HepG2 (cell line): ENCODE results near the gene ARHGAP10. TPM values are rescaled to one million over a fixed set of nuclear protein-coding genes. Genes with fewer than 3 reads are reported as not detected.

Source experiments
- REPIN1 ChIP-seq: sonication (generic); formaldehyde crosslinking; IDR thresholded peaks from 2 replicates; pipeline ENCODE4 v1.8.0; 2022; ENCODE audit warnings: missing genetic modification reagents, low read depth, mild to moderate bottlenecking, borderline replicate concordance
- SP1 ChIP-seq, 2 experiments: fragments of 450-650 bp in 1 of 2; sonication (generic) in 1 of 2; formaldehyde crosslinking in 1 of 2; IDR thresholded peaks; 2 replicates each; pipeline versions ENCODE4 v1.4.0 to v1.6.1; 2016 to 2020; ENCODE audit warnings: missing genetic modification reagents in 1 of 2
- ZNF142 ChIP-seq: sonication (generic); formaldehyde crosslinking; IDR thresholded peaks from 2 replicates; pipeline ENCODE4 v1.4.0; 2020; ENCODE audit warnings: missing genetic modification reagents
- ZNF367 ChIP-seq: sonication (generic); formaldehyde crosslinking; IDR thresholded peaks from 2 replicates; pipeline ENCODE4 v1.4.0; 2020; ENCODE audit warnings: missing genetic modification reagents, borderline replicate concordance
- ZNF512 ChIP-seq: sonication (generic); formaldehyde crosslinking; IDR thresholded peaks from 2 replicates; pipeline ENCODE4 v1.4.0; 2020; ENCODE audit warnings: mild to moderate bottlenecking, missing genetic modification reagents
- polyA plus RNA-seq, 8 experiments: library from polyadenylated mRNA; depleted of rRNA in 3 of 8; stranded (reverse) in 7 of 8; unstranded in 1 of 8; fragments of >200 nt; fragmentation: Illumina TruSeq in 4 of 8; extraction: Trizol in 4 of 8; gene quantifications; 2 replicates each; pipeline versions ENCODE4 v1.2.1 to v1.2.3, GENCODE V29; 2011 to 2016; ENCODE audit warnings: low read depth in 4 of 8, missing spikeins in 1 of 8, mixed read lengths in 1 of 8; ENCODE audit not compliant: insufficient read depth in 1 of 8
- total RNA-seq, 5 experiments: library from RNA; depleted of rRNA; stranded (reverse); fragments of >200 nt; fragmentation: Illumina TruSeq; extraction: Trizol; gene quantifications; 2 replicates each; pipeline ENCODE4 v1.2.3, GENCODE V29; 2016; ENCODE audit warnings: low read depth in 1 of 5

Gene ARHGAP10
- total and polyA plus RNA-seq, 2 of the 13 experiments (the other 11 are each of a cell fraction or from before 2014, with no cell fraction given) = 0.45 to 1.6 TPM

- TF ChIP-seq SP1 (IDR thresholded peaks at IDR 0.05) (no peak), SP1 (CRISPR knock-in tag; IDR thresholded peaks at IDR 0.05) (no peak), REPIN1 (CRISPR knock-in tag) (no peak), ZNF512 (CRISPR knock-in tag) (no peak), ZNF367 (CRISPR knock-in tag) (no peak), ZNF142 (CRISPR knock-in tag) (no peak)
These were observed 274.1 kb downstream of the ARHGAP10 start (continued) for GRCh38 chr4:148006001-148006400.
